IMR-90 (cell line): ENCODE results near the gene C16orf90. TPM values are rescaled to one million over a fixed set of nuclear protein-coding genes. Genes with fewer than 3 reads are reported as not detected.

ENCODE experiments used
- ATAC-seq: fragments of 200-7000 bp; cut with Tn5 transposase; 2 replicates; pipeline ENCODE4 v1.9.1; 2020; ENCODE audit warnings: low read depth, mild to moderate bottlenecking, moderate library complexity
- BruUV-seq: library from RNA; stranded (reverse); fragments of 400-500 nt; replicated peaks from 2 replicates; lab custom pipeline; 2021; lab: Mats Ljungman, UMichigan
- CTCF ChIA-PET: fragments of 300-600 bp; formaldehyde crosslinking; extraction: SDS; loops from one replicate; lab custom pipeline; 2021; ENCODE audit warnings: antibody characterized with exemption; lab: Yijun Ruan, JAX
- POLR2A ChIA-PET: fragments of 300-600 bp; sonication (Branson Sonifier 250); formaldehyde crosslinking; loops from one replicate; lab custom pipeline; 2022; ENCODE audit warnings: antibody characterized with exemption; ENCODE audit not compliant: unreplicated experiment; lab: Charles Lee
- DNase-seq: peaks from one replicate; pipeline ENCODE4 v3.0.0; 2013
- H2AFZ ChIP-seq: replicated peaks from 2 replicates; pipeline ENCODE3; 2013; ENCODE audit warnings: low read length, mild to moderate bottlenecking; ENCODE audit not compliant: poor library complexity
- H2AK5ac ChIP-seq: 2 replicates; pipeline ENCODE4 v1.6.1; 2013; ENCODE audit warnings: low read depth, low read length, inconsistent platforms
- H2AK9ac ChIP-seq: replicated peaks from 2 replicates; pipeline ENCODE3; 2013; ENCODE audit warnings: mild to moderate bottlenecking, low read depth, low read length, moderate library complexity; ENCODE audit not compliant: poor library complexity
- H2BK120ac ChIP-seq: 2 replicates; pipeline ENCODE4 v1.6.1; 2013; ENCODE audit warnings: low read depth, low read length, inconsistent platforms
- H2BK15ac ChIP-seq: 3 replicates; pipeline ENCODE4 v1.6.1; 2013; ENCODE audit warnings: low read depth, low read length, inconsistent platforms
- H2BK20ac ChIP-seq: 2 replicates; pipeline ENCODE4 v1.6.1; 2013; ENCODE audit warnings: low read depth, mild to moderate bottlenecking, inconsistent platforms, low read length, moderate library complexity
- H2BK5ac ChIP-seq: 2 replicates; pipeline ENCODE4 v1.6.1; 2013; ENCODE audit warnings: mild to moderate bottlenecking, low read depth, low read length, inconsistent platforms; ENCODE audit not compliant: poor library complexity, severe bottlenecking
- H3K14ac ChIP-seq: replicated peaks from 2 replicates; pipeline ENCODE4 v1.6.1; 2013; ENCODE audit warnings: low read depth, low read length, inconsistent platforms
- H3K18ac ChIP-seq: 2 replicates; pipeline ENCODE4 v1.6.1; 2013; ENCODE audit warnings: low read depth, low read length, control low read depth
- H3K23ac ChIP-seq: 2 replicates; pipeline ENCODE4 v1.6.1; 2013; ENCODE audit warnings: low read depth, low read length, inconsistent platforms
- H3K27ac ChIP-seq: 2 replicates; pipeline ENCODE4 v1.5.1; 2013; ENCODE audit warnings: mild to moderate bottlenecking, control low read depth, low read length; ENCODE audit not compliant: insufficient read depth
- H3K27me3 ChIP-seq: 2 replicates; pipeline ENCODE4 v1.6.1; 2013; ENCODE audit warnings: low read length; ENCODE audit not compliant: control insufficient read depth, insufficient read depth
- H3K36me3 ChIP-seq: 2 replicates; pipeline ENCODE4 v1.6.1; 2013; ENCODE audit warnings: low read length, mixed read lengths; ENCODE audit not compliant: control insufficient read depth, insufficient read depth
- H3K4ac ChIP-seq: 2 replicates; pipeline ENCODE4 v1.6.1; 2013; ENCODE audit warnings: low read depth, low read length, inconsistent platforms
- H3K4me1 ChIP-seq: 2 replicates; pipeline ENCODE4 v1.6.1; 2013; ENCODE audit warnings: low read length, mixed read lengths; ENCODE audit not compliant: control insufficient read depth, insufficient read depth
- H3K4me2 ChIP-seq: 2 replicates; pipeline ENCODE4 v1.6.1; 2013; ENCODE audit warnings: low read depth, mild to moderate bottlenecking, control low read depth, low read length, moderate library complexity
- H3K4me3 ChIP-seq: 2 replicates; pipeline ENCODE4 v1.5.1; 2013; ENCODE audit warnings: low read depth, mild to moderate bottlenecking, control low read depth, low read length, moderate library complexity; ENCODE audit not compliant: insufficient read depth
- H3K56ac ChIP-seq: 2 replicates; pipeline ENCODE4 v1.6.1; 2013; ENCODE audit warnings: low read length, inconsistent platforms; ENCODE audit not compliant: insufficient read depth; ENCODE audit errors: extremely low read depth
- H3K79me1 ChIP-seq, 2 experiments: 2 replicates each; pipeline ENCODE4 v1.6.1; 2013; ENCODE audit warnings: low read length in 2 of 2, inconsistent platforms in 1 of 2, low read depth in 1 of 2
- H3K9ac ChIP-seq: 2 replicates; pipeline ENCODE4 v1.6.1; 2013; ENCODE audit warnings: low read depth, low read length, control low read depth
- H3K9me1 ChIP-seq: 2 replicates; pipeline ENCODE4 v1.6.1; 2013; ENCODE audit warnings: low read length, inconsistent platforms; ENCODE audit not compliant: insufficient read depth
- H3K9me3 ChIP-seq: 2 replicates; pipeline ENCODE4 v1.6.1; 2013; ENCODE audit warnings: low read length; ENCODE audit not compliant: control insufficient read depth, insufficient read depth
- H4K20me1 ChIP-seq: 2 replicates; pipeline ENCODE4 v1.6.1; 2013; ENCODE audit warnings: low read length, inconsistent platforms; ENCODE audit not compliant: insufficient read depth
- H4K5ac ChIP-seq: 2 replicates; pipeline ENCODE4 v1.6.1; 2013; ENCODE audit warnings: mild to moderate bottlenecking, low read depth, low read length, control low read depth
- H4K8ac ChIP-seq, 2 experiments: 2 replicates each; pipeline ENCODE4 v1.6.1; 2013; ENCODE audit warnings: low read depth in 2 of 2, low read length in 2 of 2, control low read depth in 1 of 2, inconsistent platforms in 1 of 2
- H4K91ac ChIP-seq: 2 replicates; pipeline ENCODE4 v1.6.1; 2013; ENCODE audit warnings: low read depth, low read length, inconsistent platforms; ENCODE audit not compliant: insufficient read depth
- CHD1 ChIP-seq: IDR thresholded peaks from 2 replicates; pipeline ENCODE4 v1.6.1; 2012; ENCODE audit warnings: low read depth, low read length, improper control_type of control experiment
- ELK1 ChIP-seq: fragments of 150-350 bp; IDR thresholded peaks from 2 replicates; pipeline ENCODE4 v1.6.1; 2016; ENCODE audit warnings: low read depth, mild to moderate bottlenecking, low read length, moderate library complexity, borderline replicate concordance
- FOS ChIP-seq: fragments of 150-350 bp; IDR thresholded peaks from 2 replicates; pipeline ENCODE4 v1.6.1; 2016; ENCODE audit warnings: low read depth, low read length
- MAZ ChIP-seq: IDR thresholded peaks from 2 replicates; pipeline ENCODE4 v1.6.1; 2012; ENCODE audit warnings: low read depth, mild to moderate bottlenecking, low read length, improper control_type of control experiment, moderate library complexity, borderline replicate concordance
- SMC3 ChIP-seq: fragments of 150-350 bp; IDR thresholded peaks from 2 replicates; pipeline ENCODE4 v1.6.1; 2016; ENCODE audit warnings: low read depth, mild to moderate bottlenecking, antibody characterized with exemption, low read length, moderate library complexity
- WGBS, 2 experiments: methylation state at CpG; one replicate each; pipeline versions ENCODE4 v1.1.5 to v1.1.7; 2013; ENCODE audit warnings: missing lambda C conversion rate in 2 of 2; ENCODE audit not compliant: insufficient read length in 1 of 2; ENCODE audit errors: extremely low coverage in 2 of 2; 5-methylcytosine and 5-hydroxymethylcytosine counted together
- dilution Hi-C: fragments of 300-500 bp; cut with HindIII; formaldehyde crosslinking; loops from one replicate; pipeline ENCODE4 v1.14.3; 2018; ENCODE audit warnings: low sequenced_read_pairs; ENCODE audit not compliant: unreplicated experiment
- in situ Hi-C: fragments of 300-500 bp; cut with MboI; formaldehyde crosslinking; loops from 3 replicates; pipeline ENCODE4 v1.14.3; 2019; ENCODE audit warnings: low sequenced_read_pairs, inconsistent platforms, mixed read lengths
- intact Hi-C: fragments of 100-400 bp; cut with micrococcal nuclease; formaldehyde crosslinking; loops from 2 replicates; pipeline ENCODE4 v1.10.0; 2022
- polyA plus RNA-seq, 3 experiments: library from polyadenylated mRNA; depleted of rRNA; stranded (reverse); fragments of >200 nt; gene quantifications; 2 replicates each; pipeline ENCODE4 v1.2.3, GENCODE V29; 2012; ENCODE audit warnings: low replicate concordance in 1 of 3
- total RNA-seq: library from RNA; depleted of rRNA; stranded (reverse); fragments of >200 nt; gene quantifications from 2 replicates; pipeline ENCODE4 v1.2.3, GENCODE V29; 2012

C16orf90 gene
- total and polyA plus RNA-seq, 2 of the 4 experiments (the other 2 are of a cell fraction): not detected

GRCh38 chr16:3490911-3491629 lies 4.2 kb downstream of the C16orf90 start (continued):
- no peak for TF ChIP-seq FOS

- in situ Hi-C loops: no loop called here
- Histone ChIP-seq H4K8ac (no peak overlapping the region), H4K91ac (no peak overlapping the region), H3K9ac (no peak overlapping the region), H4K20me1 (no peaks in the 10 kb centered on the region; the same call in 1 of the 2 replicates), H3K14ac (no peak overlapping the region), H3K9me1 (peaks cover 3% of the 10 kb centered on the region; the same call in 1 of the 2 replicates), H2AK5ac (no peak overlapping the region), H3K56ac (no peak overlapping the region), H2BK15ac (no peak overlapping the region), H3K18ac (no peak overlapping the region), H2BK5ac (no peak overlapping the region), H3K36me3 (peaks cover 34% of the 10 kb centered on the region), H3K23ac (no peak overlapping the region), H3K4me1 (no peaks in the 10 kb centered on the region), H2BK120ac (no peak overlapping the region), H3K27me3 (no peaks in the 10 kb centered on the region), H3K4ac (no peak overlapping the region), H3K4me2 (no peak overlapping the region), H3K9me3 (no peaks in the 10 kb centered on the region), H2AFZ (no peak overlapping the region), H2AK9ac (no peak overlapping the region), H3K4me3 (no peak overlapping the region), H2BK20ac (no peak overlapping the region), H3K27ac (no peak overlapping the region), H4K5ac (no peak overlapping the region), H3K79me1 (peaks cover 0 to 11% of the 10 kb centered on the region in 2 experiments; a peak in 1 of 4 replicates)
- dilution Hi-C loops: no loop called here
- TF ChIP-seq SMC3 (no peak), ELK1 (no peak), MAZ (no peak), CHD1 (no peak)
- no peak for ATAC-seq
- intact Hi-C loops: no loop called here
- POLR2A ChIA-PET: no interaction called here
- no peak for DNase-seq
- no TSS peak for BruUV-seq
- 100% methylated on average over 3 of the region's 13 CpGs; no CpG with 5 or more reads in 1 of the 2 experiments for WGBS, 2 experiments
- CTCF ChIA-PET: no interaction called here
These were observed 6.5 kb downstream of the C16orf90 start for GRCh38 chr16:3488801-3489200.
